MV-4-11 (cell line): ENCODE data around the gene PLD5.

Experiments used
- DNase-seq: peaks from one replicate; lab custom pipeline; 2025; lab: John Stamatoyannopoulos, UW

Gene PLD5

DNA sequence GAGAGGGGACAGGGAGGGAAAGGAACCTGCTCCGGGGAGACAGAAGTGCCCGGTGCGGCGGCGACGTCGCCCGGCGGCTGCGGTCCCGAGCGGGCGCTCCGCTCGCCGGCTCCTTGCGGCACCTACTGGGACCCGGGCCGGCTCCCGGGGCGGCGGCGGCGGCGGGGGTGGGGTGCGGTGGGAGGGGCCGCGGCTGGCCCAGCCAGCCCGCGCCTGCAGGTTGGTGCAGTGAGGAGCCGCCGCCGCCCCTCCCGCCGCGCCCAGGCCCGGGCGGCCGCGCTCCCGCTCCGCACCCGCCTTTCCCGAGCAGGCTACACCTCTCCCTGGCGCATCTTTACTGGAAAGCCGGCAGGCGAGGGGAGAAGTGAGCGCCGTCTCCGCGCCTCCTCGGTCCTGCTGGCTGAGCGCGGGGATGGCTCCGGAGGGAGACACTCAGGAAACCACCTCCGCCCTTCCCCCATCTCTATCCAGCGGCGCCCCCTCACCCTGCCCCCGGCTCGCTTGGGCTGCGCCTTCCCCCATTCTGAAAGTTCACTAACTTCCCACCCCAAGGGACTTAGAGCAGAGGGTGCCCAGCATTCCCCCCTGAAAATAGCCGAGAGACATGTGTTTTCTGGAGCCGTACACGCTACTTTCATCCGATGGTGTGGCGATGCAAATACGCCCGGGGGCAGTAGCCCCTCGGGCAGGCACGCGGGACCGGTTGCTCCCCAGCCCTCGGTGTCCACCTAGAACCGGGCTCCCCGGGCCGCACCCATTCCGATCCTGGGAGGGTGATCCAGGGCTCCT, at the start of gene PLD5:
Gene PLD5, minus strand, starts transcription at position 127 of the 789 bp plus-strand sequence.
- DNase-seq, result no peak

- DNase-seq, result no peak
Observed at GRCh38 chr1:242569867-242570266, 45.4 kb upstream of the PLD5 start.

DNA sequence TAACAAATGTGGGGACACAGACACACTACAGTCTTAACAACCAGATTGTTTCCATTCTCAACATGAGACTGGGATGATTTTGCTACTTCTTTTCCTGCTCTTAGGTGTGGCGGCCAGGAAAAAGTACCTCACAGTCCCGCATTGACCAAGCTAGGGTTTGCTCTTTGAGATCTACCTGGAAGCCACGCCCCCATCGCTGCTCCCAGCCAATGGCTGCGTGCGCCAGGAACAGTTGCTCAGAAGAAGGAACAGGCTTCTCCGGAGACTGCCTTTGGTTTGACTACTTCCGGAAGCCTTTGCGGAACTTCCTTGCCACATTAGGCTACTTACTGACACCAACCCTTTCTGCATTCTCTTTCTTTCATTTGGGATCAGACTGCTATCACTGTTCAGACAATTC, 44.2 kb upstream of the PLD5 start:
- no peak for DNase-seq

- no peak for DNase-seq
Observed at GRCh38 chr1:242567596-242567995, 43.1 kb upstream of the PLD5 start.

DNA sequence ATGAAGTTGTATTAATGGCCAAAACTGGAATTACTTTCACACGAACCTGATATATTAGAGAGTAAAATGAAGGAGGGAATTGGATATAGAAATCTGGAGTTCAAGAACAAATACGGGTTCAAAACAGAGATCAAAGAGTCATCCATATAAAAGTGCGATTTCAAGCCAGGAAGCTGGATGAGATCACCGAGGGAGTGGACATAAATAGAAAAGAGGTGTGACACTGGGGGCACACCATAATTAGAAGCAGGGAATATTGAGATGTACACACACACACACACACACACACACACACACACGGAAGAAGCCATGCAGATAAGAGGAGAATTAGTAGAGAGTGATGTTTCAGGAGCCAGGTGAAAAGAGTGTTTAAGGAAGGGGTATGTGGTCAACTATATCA, 32.3 kb upstream of the PLD5 start:
- DNase-seq, result no peak

DNA sequence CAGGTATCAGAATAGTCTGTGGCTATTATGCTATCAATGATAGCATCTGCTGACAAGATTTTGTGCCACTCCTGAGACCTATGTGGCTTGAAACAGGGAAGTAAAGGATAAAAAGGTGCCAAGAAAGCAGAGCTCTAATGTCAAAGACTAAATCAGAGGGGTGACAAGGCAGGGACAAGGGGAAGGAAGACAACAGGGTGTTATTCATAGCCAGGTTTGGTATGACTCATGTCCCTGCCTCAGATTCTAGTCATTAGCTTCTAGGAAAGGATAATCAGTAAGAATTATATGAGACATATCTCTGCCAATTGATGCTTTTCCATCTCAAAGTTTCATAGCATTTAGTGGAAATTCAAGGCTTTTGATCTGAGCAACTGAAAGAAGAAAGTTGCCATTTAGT, 31.8 kb upstream of the PLD5 start:
- DNase-seq, result no peak

GRCh38 chr1:242554577-242554976, 30.1 kb upstream of the PLD5 start:
- DNase-seq, result no peak

- DNase-seq, result peak; percentile 13
Observed at GRCh38 chr1:242546849-242547729, 22.6 kb upstream of the PLD5 start.

GRCh38 chr1:242546441-242546840, 21.9 kb upstream of the PLD5 start:
- no peak for DNase-seq

DNA sequence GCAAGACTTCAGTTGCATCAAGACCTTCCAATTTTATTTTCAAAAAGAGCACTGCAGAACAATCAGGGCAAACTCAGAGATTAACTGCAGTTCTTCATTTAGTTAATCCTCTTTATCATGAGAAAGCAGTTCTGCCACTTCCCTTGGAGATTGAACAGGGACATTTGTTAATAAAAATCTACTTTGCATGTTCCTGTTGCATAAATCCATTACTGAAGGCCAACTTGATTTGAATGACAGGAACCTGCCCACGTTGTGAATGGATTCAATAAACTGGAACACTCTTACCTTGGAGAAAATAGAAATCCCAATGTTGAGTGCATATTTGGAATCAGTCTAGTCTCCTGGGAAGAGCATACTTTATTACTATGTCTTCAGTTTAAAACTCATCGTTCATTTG, 19.6 kb upstream of the PLD5 start:
- no peak for DNase-seq

DNA sequence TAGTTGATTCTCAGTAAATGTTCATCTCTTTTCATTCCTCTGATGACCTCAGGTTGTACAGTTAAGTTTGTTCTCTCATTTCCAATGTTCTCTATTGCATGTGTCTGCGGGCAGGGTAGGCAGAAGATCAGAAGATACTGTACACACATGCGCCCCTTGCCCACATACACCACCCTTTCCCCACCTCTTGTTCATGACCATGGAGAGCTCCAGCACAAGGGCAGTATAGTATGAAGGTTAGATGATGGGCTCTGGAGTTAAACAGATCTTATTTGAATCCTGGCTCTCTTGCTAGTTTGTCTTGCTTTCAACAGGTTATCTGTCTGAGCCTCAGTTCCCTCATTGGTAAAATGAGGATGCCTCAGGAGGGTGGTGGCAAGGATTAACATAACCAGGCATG, 17.8 kb upstream of the PLD5 start:
- no peak for DNase-seq

- no peak for DNase-seq
Observed at GRCh38 chr1:242535986-242536385, 11.5 kb upstream of the PLD5 start.

DNA sequence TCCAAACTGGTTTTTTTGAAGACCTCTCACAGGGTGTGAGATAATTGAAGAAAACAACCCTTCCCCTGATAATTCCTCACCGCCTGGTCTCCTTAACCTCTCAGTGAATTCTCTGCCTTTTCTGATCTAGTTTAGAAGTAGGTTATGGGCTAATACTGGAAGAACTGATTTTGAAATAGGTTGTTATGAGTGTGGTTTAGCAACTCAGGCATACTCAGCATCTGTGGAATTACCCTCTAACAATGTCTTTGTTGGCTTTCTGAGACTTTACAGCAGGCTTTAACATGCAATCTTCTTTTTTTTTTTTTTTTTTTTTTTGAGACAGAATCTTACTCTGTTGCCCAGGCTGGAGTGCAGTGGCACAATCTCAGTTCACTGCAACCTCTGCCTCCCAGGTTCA, 10.3 kb upstream of the PLD5 start:
- DNase-seq, result no peak

DNA sequence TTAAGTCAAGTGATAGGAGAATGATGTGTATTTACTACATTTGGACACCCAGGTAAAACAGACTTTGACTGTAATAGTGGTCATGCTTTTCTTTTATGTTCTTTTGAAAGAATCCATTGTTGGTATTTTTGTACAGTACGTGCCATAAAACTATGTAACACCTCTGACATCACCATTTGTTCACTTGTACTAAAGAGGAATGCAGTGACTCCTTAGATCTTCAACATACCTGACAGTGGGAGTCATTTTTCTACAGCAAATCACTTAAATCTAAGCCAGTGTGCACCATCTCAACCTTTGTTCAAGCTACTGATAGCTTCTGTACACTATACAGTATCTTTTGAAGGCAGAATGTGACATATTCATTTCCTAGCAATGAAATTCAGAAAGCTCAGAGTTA, 6.3 kb upstream of the PLD5 start:
- no peak for DNase-seq

- no peak for DNase-seq
Observed at GRCh38 chr1:242525769-242526168, 1.3 kb upstream of the PLD5 start.

DNA sequence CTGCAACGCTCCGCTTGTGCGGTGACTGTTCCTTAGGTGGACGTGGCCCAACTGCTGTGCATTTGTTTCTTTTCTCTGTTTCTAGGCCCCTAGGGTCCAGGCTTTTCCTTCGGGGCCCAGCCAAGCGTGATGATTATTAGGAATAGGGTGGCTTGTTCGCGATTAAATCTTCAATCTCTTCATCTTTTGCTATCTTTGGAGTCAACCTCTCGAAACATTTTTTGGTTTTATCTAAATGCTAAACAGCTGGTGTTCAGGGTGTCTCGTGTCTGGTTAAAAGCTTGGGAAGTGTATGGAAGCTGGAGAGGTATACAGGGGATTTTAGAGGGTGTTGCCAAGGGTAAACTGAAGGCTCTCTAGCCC, 844 bp upstream of the PLD5 start:
- no peak for DNase-seq

GRCh38 chr1:242523719-242524570, 552 bp downstream of the PLD5 start:
- DNase-seq, result no peak

GRCh38 chr1:242522996-242523718, 1.3 kb downstream of the PLD5 start:
- no peak for DNase-seq

- DNase-seq, result no peak
Observed at GRCh38 chr1:242522304-242522945, 2.1 kb downstream of the PLD5 start.

- no peak for DNase-seq
Observed at GRCh38 chr1:242515555-242515954, 8.9 kb downstream of the PLD5 start.

GRCh38 chr1:242506724-242507123, 17.8 kb downstream of the PLD5 start:
- DNase-seq, result no peak
